ENCODE results near the gene CRIM1.
A peak's percentile ranks its signal among the peaks of the same experiment; 100 is the strongest.

CRIM1 gene

GRCh38 chr2:36416370-36417165, 61.0 kb downstream of the CRIM1 start:
- Histone ChIP-seq H3K27ac (ENCODE audit: low read length) (no peak overlapping the region), H3K4me3 (ENCODE audit: low read length) (no peak overlapping the region), H3K4me1 (ENCODE audit: control insufficient read depth, low read depth, low read length) (peaks cover 33% of the 10 kb centered on the region), H3K9me3 (ENCODE audit: control insufficient read depth, low read depth, low read length) (no peaks in the 10 kb centered on the region), H3K36me3 (ENCODE audit: control insufficient read depth, low read depth, low read length) (no peaks in the 10 kb centered on the region), H3K27me3 (ENCODE audit: control insufficient read depth, insufficient read depth, low read length) (no peaks in the 10 kb centered on the region), H3K9ac (ENCODE audit: low read length) (no peak overlapping the region)

- no peak overlapping the region for H3K9ac ChIP-seq (ENCODE audit: low read length)
- peaks cover 40% of the 10 kb centered on the region for H3K4me1 ChIP-seq (ENCODE audit: control insufficient read depth, low read depth, low read length)
- no peak overlapping the region for H3K27ac ChIP-seq (ENCODE audit: low read length)
- H3K9me3 ChIP-seq (ENCODE audit: control insufficient read depth, low read depth, low read length): no peaks in the 10 kb centered on the region
- no peaks in the 10 kb centered on the region for H3K36me3 ChIP-seq (ENCODE audit: control insufficient read depth, low read depth, low read length)
- H3K27me3 ChIP-seq (ENCODE audit: control insufficient read depth, insufficient read depth, low read length): no peaks in the 10 kb centered on the region
- no peak overlapping the region for H3K4me3 ChIP-seq (ENCODE audit: low read length)
Observed at GRCh38 chr2:36420569-36421181, 65.1 kb downstream of the CRIM1 start.

- Histone ChIP-seq H3K4me1 (ENCODE audit: control insufficient read depth, low read depth, low read length) (peaks cover 40% of the 10 kb centered on the region), H3K9ac (ENCODE audit: low read length) (no peak overlapping the region), H3K27me3 (ENCODE audit: control insufficient read depth, insufficient read depth, low read length) (no peaks in the 10 kb centered on the region), H3K4me3 (ENCODE audit: low read length) (peak overlapping the region; percentile 18), H3K27ac (ENCODE audit: low read length) (no peak overlapping the region), H3K9me3 (ENCODE audit: control insufficient read depth, low read depth, low read length) (no peaks in the 10 kb centered on the region), H3K36me3 (ENCODE audit: control insufficient read depth, low read depth, low read length) (no peaks in the 10 kb centered on the region)
Observed at GRCh38 chr2:36421379-36421778, 65.8 kb downstream of the CRIM1 start.

GRCh38 chr2:36423172-36423571, 67.6 kb downstream of the CRIM1 start:
- H3K27me3 ChIP-seq (ENCODE audit: control insufficient read depth, insufficient read depth, low read length): no peaks in the 10 kb centered on the region
- H3K4me3 ChIP-seq (ENCODE audit: low read length): no peak overlapping the region
- H3K36me3 ChIP-seq (ENCODE audit: control insufficient read depth, low read depth, low read length): no peaks in the 10 kb centered on the region
- no peaks in the 10 kb centered on the region for H3K9me3 ChIP-seq (ENCODE audit: control insufficient read depth, low read depth, low read length)
- H3K27ac ChIP-seq (ENCODE audit: low read length): no peak overlapping the region
- H3K9ac ChIP-seq (ENCODE audit: low read length): no peak overlapping the region
- peaks cover 40% of the 10 kb centered on the region for H3K4me1 ChIP-seq (ENCODE audit: control insufficient read depth, low read depth, low read length)

- peaks cover 40% of the 10 kb centered on the region for H3K4me1 ChIP-seq (ENCODE audit: control insufficient read depth, low read depth, low read length)
- H3K27me3 ChIP-seq (ENCODE audit: control insufficient read depth, insufficient read depth, low read length): no peaks in the 10 kb centered on the region
- H3K9ac ChIP-seq (ENCODE audit: low read length): no peak overlapping the region
- no peaks in the 10 kb centered on the region for H3K36me3 ChIP-seq (ENCODE audit: control insufficient read depth, low read depth, low read length)
- H3K9me3 ChIP-seq (ENCODE audit: control insufficient read depth, low read depth, low read length): no peaks in the 10 kb centered on the region
- no peak overlapping the region for H3K4me3 ChIP-seq (ENCODE audit: low read length)
- H3K27ac ChIP-seq (ENCODE audit: low read length): no peak overlapping the region
Observed at GRCh38 chr2:36423619-36424120, 68.1 kb downstream of the CRIM1 start.

GRCh38 chr2:36425608-36426355, 70.2 kb downstream of the CRIM1 start:
- H3K4me3 ChIP-seq (ENCODE audit: low read length): no peak overlapping the region
- no peak overlapping the region for H3K27ac ChIP-seq (ENCODE audit: low read length)
- no peaks in the 10 kb centered on the region for H3K27me3 ChIP-seq (ENCODE audit: control insufficient read depth, insufficient read depth, low read length)
- H3K9ac ChIP-seq (ENCODE audit: low read length): no peak overlapping the region
- peaks cover 29% of the 10 kb centered on the region for H3K4me1 ChIP-seq (ENCODE audit: control insufficient read depth, low read depth, low read length)
- H3K36me3 ChIP-seq (ENCODE audit: control insufficient read depth, low read depth, low read length): no peaks in the 10 kb centered on the region
- H3K9me3 ChIP-seq (ENCODE audit: control insufficient read depth, low read depth, low read length): no peaks in the 10 kb centered on the region

- Histone ChIP-seq H3K36me3 (ENCODE audit: control insufficient read depth, low read depth, low read length) (no peaks in the 10 kb centered on the region), H3K27ac (ENCODE audit: low read length) (no peak overlapping the region)
Observed at GRCh38 chr2:36427790-36428243, 72.2 kb downstream of the CRIM1 start.

GRCh38 chr2:36430549-36430948, 75.0 kb downstream of the CRIM1 start:
- peaks cover 11% of the 10 kb centered on the region for H3K4me1 ChIP-seq (ENCODE audit: control insufficient read depth, low read depth, low read length)
- no peaks in the 10 kb centered on the region for H3K27me3 ChIP-seq (ENCODE audit: control insufficient read depth, insufficient read depth, low read length)
- H3K9ac ChIP-seq (ENCODE audit: low read length): no peak overlapping the region
- no peaks in the 10 kb centered on the region for H3K9me3 ChIP-seq (ENCODE audit: control insufficient read depth, low read depth, low read length)
- H3K4me3 ChIP-seq (ENCODE audit: low read length): no peak overlapping the region
- no peaks in the 10 kb centered on the region for H3K36me3 ChIP-seq (ENCODE audit: control insufficient read depth, low read depth, low read length)
- H3K27ac ChIP-seq (ENCODE audit: low read length): no peak overlapping the region

More at GRCh38 chr2:36427790-36428243, 72.2 kb downstream of the CRIM1 start:
- no peaks in the 10 kb centered on the region for H3K9me3 ChIP-seq (ENCODE audit: control insufficient read depth, low read depth, low read length)
- H3K27me3 ChIP-seq (ENCODE audit: control insufficient read depth, insufficient read depth, low read length): no peaks in the 10 kb centered on the region
- H3K4me3 ChIP-seq (ENCODE audit: low read length): no peak overlapping the region
- H3K9ac ChIP-seq (ENCODE audit: low read length): no peak overlapping the region
- peaks cover 18% of the 10 kb centered on the region for H3K4me1 ChIP-seq (ENCODE audit: control insufficient read depth, low read depth, low read length)

- H3K9ac ChIP-seq (ENCODE audit: low read length): no peak overlapping the region
- no peak overlapping the region for H3K27ac ChIP-seq (ENCODE audit: low read length)
- peaks cover 11% of the 10 kb centered on the region for H3K4me1 ChIP-seq (ENCODE audit: control insufficient read depth, low read depth, low read length)
- no peaks in the 10 kb centered on the region for H3K9me3 ChIP-seq (ENCODE audit: control insufficient read depth, low read depth, low read length)
- no peaks in the 10 kb centered on the region for H3K27me3 ChIP-seq (ENCODE audit: control insufficient read depth, insufficient read depth, low read length)
- no peak overlapping the region for H3K4me3 ChIP-seq (ENCODE audit: low read length)
- H3K36me3 ChIP-seq (ENCODE audit: control insufficient read depth, low read depth, low read length): no peaks in the 10 kb centered on the region
Observed at GRCh38 chr2:36432479-36432878, 76.9 kb downstream of the CRIM1 start.

GRCh38 chr2:36433311-36434217, 78.0 kb downstream of the CRIM1 start:
- H3K4me3 ChIP-seq (ENCODE audit: low read length): no peak overlapping the region
- H3K27ac ChIP-seq (ENCODE audit: low read length): no peak overlapping the region
- H3K27me3 ChIP-seq (ENCODE audit: control insufficient read depth, insufficient read depth, low read length): no peaks in the 10 kb centered on the region
- H3K9ac ChIP-seq (ENCODE audit: low read length): no peak overlapping the region
- no peaks in the 10 kb centered on the region for H3K9me3 ChIP-seq (ENCODE audit: control insufficient read depth, low read depth, low read length)
- H3K36me3 ChIP-seq (ENCODE audit: control insufficient read depth, low read depth, low read length): no peaks in the 10 kb centered on the region
- peaks cover 11% of the 10 kb centered on the region for H3K4me1 ChIP-seq (ENCODE audit: control insufficient read depth, low read depth, low read length)

Measured in iPS-18a (cell line).